HG03565 (cell line): ENCODE measurements around the gene THYN1.
"Not testable (repeated sequence)": the region's sequence is repeated elsewhere in the genome, so short reads cannot be mapped to it uniquely, and the experiment has no call there.

ENCODE experiments used
- ATAC-seq: cut with Tn5 transposase; IDR thresholded peaks from one replicate; pipeline ENCODE4 v1.9.1; 2021; ENCODE audit warnings: mild to moderate bottlenecking, moderate library complexity; ENCODE audit not compliant: unreplicated experiment

Gene THYN1

GRCh38 chr11:134275534-134276395 lies 22.6 kb upstream of the THYN1 start, which contains the start of gene GLB1L3:
GLB1L3 (plus strand) TSS chr11:134276379; CDS start chr11:134276741, 362 bp downstream.
- no peak for ATAC-seq

GRCh38 chr11:134275188-134275533 lies 22.0 kb upstream of the THYN1 start:
- ATAC-seq, result no peak

- ATAC-seq, result no peak
Measured at GRCh38 chr11:134273317-134273712, 20.2 kb upstream of the THYN1 start.

GRCh38 chr11:134272381-134273316 lies 19.5 kb upstream of the THYN1 start:
- no peak for ATAC-seq

GRCh38 chr11:134271978-134272377 lies 18.8 kb upstream of the THYN1 start:
- no peak for ATAC-seq

GRCh38 chr11:134270250-134270714 lies 17.1 kb upstream of the THYN1 start:
- ATAC-seq, result no peak

GRCh38 chr11:134267966-134268365 lies 14.8 kb upstream of the THYN1 start:
- ATAC-seq, result no peak

GRCh38 chr11:134267461-134267860 lies 14.3 kb upstream of the THYN1 start:
- no peak for ATAC-seq

GRCh38 chr11:134266841-134267251 lies 13.7 kb upstream of the THYN1 start:
- no peak for ATAC-seq

- ATAC-seq, result no peak
Measured at GRCh38 chr11:134266440-134266839, 13.3 kb upstream of the THYN1 start.

GRCh38 chr11:134264966-134265764 lies 12.0 kb upstream of the THYN1 start:
- ATAC-seq, result no peak

GRCh38 chr11:134261626-134262488 lies 8.7 kb upstream of the THYN1 start:
- ATAC-seq, result no peak

- ATAC-seq, result no peak
Measured at GRCh38 chr11:134260983-134261382, 7.8 kb upstream of the THYN1 start.

GRCh38 chr11:134260503-134260902 lies 7.4 kb upstream of the THYN1 start:
- ATAC-seq, result no peak

- no peak for ATAC-seq
Measured at GRCh38 chr11:134258577-134258976, 5.4 kb upstream of the THYN1 start.

GRCh38 chr11:134257101-134257500 lies 3.9 kb upstream of the THYN1 start:
- ATAC-seq, result no peak

GRCh38 chr11:134255184-134255561 lies 2.0 kb upstream of the THYN1 start:
- not testable (repeated sequence) for ATAC-seq

- ATAC-seq, result no peak
Measured at GRCh38 chr11:134254433-134255183, 1.5 kb upstream of the THYN1 start.
